IMR-90 (cell line): ENCODE results near the gene COL23A1. TPM values are rescaled to one million over a fixed set of nuclear protein-coding genes. Genes with fewer than 3 reads are reported as not detected.

Experiments used
- ATAC-seq: fragments of 200-7000 bp; cut with Tn5 transposase; 2 replicates; pipeline ENCODE4 v1.9.1; 2020; ENCODE audit warnings: low read depth, mild to moderate bottlenecking, moderate library complexity
- BruUV-seq: library from RNA; stranded (reverse); fragments of 400-500 nt; replicated peaks from 2 replicates; lab custom pipeline; 2021; lab: Mats Ljungman, UMichigan
- CTCF ChIA-PET: fragments of 300-600 bp; formaldehyde crosslinking; extraction: SDS; loops from one replicate; lab custom pipeline; 2021; ENCODE audit warnings: antibody characterized with exemption; lab: Yijun Ruan, JAX
- POLR2A ChIA-PET: fragments of 300-600 bp; sonication (Branson Sonifier 250); formaldehyde crosslinking; loops from one replicate; lab custom pipeline; 2022; ENCODE audit warnings: antibody characterized with exemption; ENCODE audit not compliant: unreplicated experiment; lab: Charles Lee
- DNase-seq: peaks from one replicate; pipeline ENCODE4 v3.0.0; 2013
- H2AFZ ChIP-seq: replicated peaks from 2 replicates; pipeline ENCODE3; 2013; ENCODE audit warnings: low read length, mild to moderate bottlenecking; ENCODE audit not compliant: poor library complexity
- H2AK5ac ChIP-seq: 2 replicates; pipeline ENCODE4 v1.6.1; 2013; ENCODE audit warnings: low read depth, low read length, inconsistent platforms
- H2AK9ac ChIP-seq: replicated peaks from 2 replicates; pipeline ENCODE3; 2013; ENCODE audit warnings: mild to moderate bottlenecking, low read depth, low read length, moderate library complexity; ENCODE audit not compliant: poor library complexity
- H2BK120ac ChIP-seq: 2 replicates; pipeline ENCODE4 v1.6.1; 2013; ENCODE audit warnings: low read depth, low read length, inconsistent platforms
- H2BK15ac ChIP-seq: 3 replicates; pipeline ENCODE4 v1.6.1; 2013; ENCODE audit warnings: low read depth, low read length, inconsistent platforms
- H2BK20ac ChIP-seq: 2 replicates; pipeline ENCODE4 v1.6.1; 2013; ENCODE audit warnings: low read depth, mild to moderate bottlenecking, inconsistent platforms, low read length, moderate library complexity
- H2BK5ac ChIP-seq: 2 replicates; pipeline ENCODE4 v1.6.1; 2013; ENCODE audit warnings: mild to moderate bottlenecking, low read depth, low read length, inconsistent platforms; ENCODE audit not compliant: poor library complexity, severe bottlenecking
- H3K14ac ChIP-seq: replicated peaks from 2 replicates; pipeline ENCODE4 v1.6.1; 2013; ENCODE audit warnings: low read depth, low read length, inconsistent platforms
- H3K18ac ChIP-seq: 2 replicates; pipeline ENCODE4 v1.6.1; 2013; ENCODE audit warnings: low read depth, low read length, control low read depth
- H3K23ac ChIP-seq: 2 replicates; pipeline ENCODE4 v1.6.1; 2013; ENCODE audit warnings: low read depth, low read length, inconsistent platforms
- H3K27ac ChIP-seq: 2 replicates; pipeline ENCODE4 v1.5.1; 2013; ENCODE audit warnings: mild to moderate bottlenecking, control low read depth, low read length; ENCODE audit not compliant: insufficient read depth
- H3K27me3 ChIP-seq: 2 replicates; pipeline ENCODE4 v1.6.1; 2013; ENCODE audit warnings: low read length; ENCODE audit not compliant: control insufficient read depth, insufficient read depth
- H3K36me3 ChIP-seq: 2 replicates; pipeline ENCODE4 v1.6.1; 2013; ENCODE audit warnings: low read length, mixed read lengths; ENCODE audit not compliant: control insufficient read depth, insufficient read depth
- H3K4ac ChIP-seq: 2 replicates; pipeline ENCODE4 v1.6.1; 2013; ENCODE audit warnings: low read depth, low read length, inconsistent platforms
- H3K4me1 ChIP-seq: 2 replicates; pipeline ENCODE4 v1.6.1; 2013; ENCODE audit warnings: low read length, mixed read lengths; ENCODE audit not compliant: control insufficient read depth, insufficient read depth
- H3K4me2 ChIP-seq: 2 replicates; pipeline ENCODE4 v1.6.1; 2013; ENCODE audit warnings: low read depth, mild to moderate bottlenecking, control low read depth, low read length, moderate library complexity
- H3K4me3 ChIP-seq: 2 replicates; pipeline ENCODE4 v1.5.1; 2013; ENCODE audit warnings: low read depth, mild to moderate bottlenecking, control low read depth, low read length, moderate library complexity; ENCODE audit not compliant: insufficient read depth
- H3K56ac ChIP-seq: 2 replicates; pipeline ENCODE4 v1.6.1; 2013; ENCODE audit warnings: low read length, inconsistent platforms; ENCODE audit not compliant: insufficient read depth; ENCODE audit errors: extremely low read depth
- H3K79me1 ChIP-seq, 2 experiments: 2 replicates each; pipeline ENCODE4 v1.6.1; 2013; ENCODE audit warnings: low read length in 2 of 2, inconsistent platforms in 1 of 2, low read depth in 1 of 2
- H3K9ac ChIP-seq: 2 replicates; pipeline ENCODE4 v1.6.1; 2013; ENCODE audit warnings: low read depth, low read length, control low read depth
- H3K9me1 ChIP-seq: 2 replicates; pipeline ENCODE4 v1.6.1; 2013; ENCODE audit warnings: low read length, inconsistent platforms; ENCODE audit not compliant: insufficient read depth
- H3K9me3 ChIP-seq: 2 replicates; pipeline ENCODE4 v1.6.1; 2013; ENCODE audit warnings: low read length; ENCODE audit not compliant: control insufficient read depth, insufficient read depth
- H4K20me1 ChIP-seq: 2 replicates; pipeline ENCODE4 v1.6.1; 2013; ENCODE audit warnings: low read length, inconsistent platforms; ENCODE audit not compliant: insufficient read depth
- H4K5ac ChIP-seq: 2 replicates; pipeline ENCODE4 v1.6.1; 2013; ENCODE audit warnings: mild to moderate bottlenecking, low read depth, low read length, control low read depth
- H4K8ac ChIP-seq, 2 experiments: 2 replicates each; pipeline ENCODE4 v1.6.1; 2013; ENCODE audit warnings: low read depth in 2 of 2, low read length in 2 of 2, control low read depth in 1 of 2, inconsistent platforms in 1 of 2
- H4K91ac ChIP-seq: 2 replicates; pipeline ENCODE4 v1.6.1; 2013; ENCODE audit warnings: low read depth, low read length, inconsistent platforms; ENCODE audit not compliant: insufficient read depth
- BHLHE40 ChIP-seq: fragments of 150-350 bp; IDR thresholded peaks from 2 replicates; pipeline ENCODE4 v1.6.1; 2016; ENCODE audit warnings: mild to moderate bottlenecking, low read depth, low read length
- WGBS, 2 experiments: methylation state at CpG; one replicate each; pipeline versions ENCODE4 v1.1.5 to v1.1.7; 2013; ENCODE audit warnings: missing lambda C conversion rate in 2 of 2; ENCODE audit not compliant: insufficient read length in 1 of 2; ENCODE audit errors: extremely low coverage in 2 of 2; 5-methylcytosine and 5-hydroxymethylcytosine counted together
- dilution Hi-C: fragments of 300-500 bp; cut with HindIII; formaldehyde crosslinking; loops from one replicate; pipeline ENCODE4 v1.14.3; 2018; ENCODE audit warnings: low sequenced_read_pairs; ENCODE audit not compliant: unreplicated experiment
- in situ Hi-C: fragments of 300-500 bp; cut with MboI; formaldehyde crosslinking; loops from 3 replicates; pipeline ENCODE4 v1.14.3; 2019; ENCODE audit warnings: low sequenced_read_pairs, inconsistent platforms, mixed read lengths
- intact Hi-C: fragments of 100-400 bp; cut with micrococcal nuclease; formaldehyde crosslinking; loops from 2 replicates; pipeline ENCODE4 v1.10.0; 2022
- polyA plus RNA-seq, 3 experiments: library from polyadenylated mRNA; depleted of rRNA; stranded (reverse); fragments of >200 nt; gene quantifications; 2 replicates each; pipeline ENCODE4 v1.2.3, GENCODE V29; 2012; ENCODE audit warnings: low replicate concordance in 1 of 3
- total RNA-seq: library from RNA; depleted of rRNA; stranded (reverse); fragments of >200 nt; gene quantifications from 2 replicates; pipeline ENCODE4 v1.2.3, GENCODE V29; 2012

COL23A1 gene
- total and polyA plus RNA-seq, 2 of the 4 experiments (the other 2 are of a cell fraction), result not detected

- no peak overlapping the region for H3K4me3 ChIP-seq
- H2AK5ac ChIP-seq, result no peak overlapping the region
- H3K4me2 ChIP-seq, result no peak overlapping the region
- no peak for TF ChIP-seq BHLHE40
- H3K9me3 ChIP-seq, result no peaks in the 10 kb centered on the region
- H4K5ac ChIP-seq, result no peak overlapping the region
- H2BK15ac ChIP-seq, result no peak overlapping the region
- no peaks in the 10 kb centered on the region for H3K4me1 ChIP-seq
- no peak overlapping the region for H2AFZ ChIP-seq
- H3K9ac ChIP-seq, result no peak overlapping the region
- no peak overlapping the region for H2BK5ac ChIP-seq
- H3K23ac ChIP-seq, result no peak overlapping the region
- no peaks in the 10 kb centered on the region for H3K79me1 ChIP-seq
- WGBS, 2 experiments, result 80% methylated on average over 2 of the region's 7 CpGs; no CpG with 5 or more reads in 1 of the 2 experiments
- H2BK20ac ChIP-seq, result no peak overlapping the region
- H2BK120ac ChIP-seq, result no peak overlapping the region
- DNase-seq (no peak), ATAC-seq (no peak)
- intact Hi-C loops (no loop called here), in situ Hi-C loops (no loop called here), dilution Hi-C loops (no loop called here)
- no peak overlapping the region for H3K56ac ChIP-seq
- no TSS peak for BruUV-seq
- no peak overlapping the region for H4K8ac ChIP-seq
- H3K36me3 ChIP-seq, result no peaks in the 10 kb centered on the region
- no peaks in the 10 kb centered on the region for H3K9me1 ChIP-seq
- H3K18ac ChIP-seq, result no peak overlapping the region
- no peak overlapping the region for H4K91ac ChIP-seq
- ChIA-PET CTCF (no interaction called here), POLR2A (no interaction called here)
- no peaks in the 10 kb centered on the region for H3K27me3 ChIP-seq
- H3K4ac ChIP-seq, result no peak overlapping the region
- H2AK9ac ChIP-seq, result no peak overlapping the region
- no peaks in the 10 kb centered on the region for H4K20me1 ChIP-seq
- H3K14ac ChIP-seq, result no peak overlapping the region
- no peak overlapping the region for H3K27ac ChIP-seq
Observed at GRCh38 chr5:178265746-178266145, 324.4 kb downstream of the COL23A1 start.
